GM23338 (cell line): Measurements from ENCODE around the gene ADGRB2. TPM values are rescaled to one million over a fixed set of nuclear protein-coding genes. Genes with fewer than 3 reads are reported as not detected.

Experiments used
- ATAC-seq: fragments of 200-7000 bp; cut with Tn5 transposase; 3 replicates; pipeline ENCODE4 v1.9.1; 2020
- DNase-seq: peaks from one replicate; pipeline ENCODE4 v3.0.0-alpha.2; 2015; ENCODE audit warnings: low spot score
- H2AFZ ChIP-seq: fragments of 200-600 bp; sonication (generic); 2 replicates; pipeline ENCODE4 v1.8.0; 2016; ENCODE audit warnings: antibody characterized with exemption, mild to moderate bottlenecking, moderate library complexity
- H3F3A ChIP-seq: fragments of 200-600 bp; sonication (generic); replicated peaks from 2 replicates; pipeline ENCODE4 v1.8.0; 2017; ENCODE audit warnings: antibody characterized with exemption, mixed run types, low read depth
- H3K27ac ChIP-seq: fragments of 200-600 bp; sonication (generic); 2 replicates; pipeline ENCODE4 v1.6.1; 2016; ENCODE audit warnings: low read depth
- H3K27me3 ChIP-seq: fragments of 200-600 bp; sonication (generic); 2 replicates; pipeline ENCODE4 v1.8.0; 2016; ENCODE audit warnings: mild to moderate bottlenecking, mixed run types, moderate library complexity; ENCODE audit not compliant: insufficient read depth
- H3K36me3 ChIP-seq: fragments of 200-600 bp; sonication (generic); 2 replicates; pipeline ENCODE4 v1.8.0; 2016; ENCODE audit warnings: mild to moderate bottlenecking; ENCODE audit not compliant: insufficient read depth
- H3K4me1 ChIP-seq: fragments of 200-600 bp; sonication (generic); 2 replicates; pipeline ENCODE4 v1.8.0; 2016; ENCODE audit warnings: mild to moderate bottlenecking, moderate library complexity; ENCODE audit not compliant: insufficient read depth
- H3K4me2 ChIP-seq: fragments of 200-600 bp; sonication (generic); 2 replicates; pipeline ENCODE4 v1.7.1; 2017; ENCODE audit warnings: mixed run types
- H3K4me3 ChIP-seq: fragments of 200-600 bp; sonication (generic); 2 replicates; pipeline ENCODE4 v1.6.1; 2016; ENCODE audit warnings: mixed run types
- H3K79me2 ChIP-seq: fragments of 200-600 bp; sonication (generic); replicated peaks from 2 replicates; pipeline ENCODE4 v1.8.0; 2017; ENCODE audit warnings: mild to moderate bottlenecking; ENCODE audit not compliant: insufficient read depth
- H3K9me2 ChIP-seq: fragments of 200-600 bp; sonication (generic); 2 replicates; pipeline ENCODE4 v1.8.0; 2017; ENCODE audit not compliant: insufficient read depth
- H4K20me1 ChIP-seq: fragments of 200-600 bp; sonication (generic); replicated peaks from 2 replicates; pipeline ENCODE4 v1.8.0; 2017; ENCODE audit warnings: mild to moderate bottlenecking; ENCODE audit not compliant: insufficient read depth
- H3K27ac Mint-ChIP-seq: 2 replicates; pipeline ENCODE4 v1.8.0; 2020; ENCODE audit warnings: inconsistent platforms, mild to moderate bottlenecking, moderate library complexity, mixed read lengths
- H3K27me3 Mint-ChIP-seq: 3 replicates; pipeline ENCODE4 v1.8.0; 2022; ENCODE audit warnings: low read depth, mild to moderate bottlenecking, moderate library complexity, mixed read lengths, inconsistent platforms; ENCODE audit not compliant: insufficient read depth, poor library complexity
- H3K36me3 Mint-ChIP-seq: 3 replicates; pipeline ENCODE4 v1.8.0; 2021; ENCODE audit warnings: low read depth, mild to moderate bottlenecking, inconsistent platforms, moderate library complexity, mixed read lengths
- H3K4me1 Mint-ChIP-seq: 3 replicates; pipeline ENCODE4 v1.8.0; 2020; ENCODE audit warnings: mild to moderate bottlenecking, inconsistent platforms, mixed read lengths
- H3K4me3 Mint-ChIP-seq: 3 replicates; pipeline ENCODE4 v1.8.0; 2021; ENCODE audit warnings: moderate library complexity, mild to moderate bottlenecking, inconsistent platforms, mixed read lengths
- H3K9me3 Mint-ChIP-seq: 3 replicates; pipeline ENCODE4 v1.8.0; 2020; ENCODE audit warnings: moderate library complexity, mild to moderate bottlenecking, inconsistent platforms, mixed read lengths
- CREB1 ChIP-seq: fragments of 250-450 bp; sonication (Bioruptor Pico); IDR thresholded peaks from 2 replicates; pipeline ENCODE4 v1.5.0; 2020; ENCODE audit warnings: low read depth, mild to moderate bottlenecking, moderate library complexity
- EZH2 ChIP-seq: fragments of 200-600 bp; sonication (generic); IDR thresholded peaks from one replicate; pipeline ENCODE4 v1.8.0; 2017; ENCODE audit warnings: antibody characterized with exemption, mild to moderate bottlenecking, low read depth; ENCODE audit not compliant: unreplicated experiment
- EZH2phosphoT487 ChIP-seq: fragments of 200-600 bp; sonication (generic); IDR thresholded peaks from one replicate; pipeline ENCODE4 v1.8.1; 2018; ENCODE audit warnings: antibody characterized with exemption; ENCODE audit not compliant: unreplicated experiment
- NANOG ChIP-seq: IDR thresholded peaks from 2 replicates; pipeline ENCODE4 v1.6.1; 2016; ENCODE audit warnings: antibody characterized with exemption, borderline replicate concordance
- ZNF331 ChIP-seq: fragments of 250-450 bp; sonication (Bioruptor Pico); IDR thresholded peaks from 2 replicates; pipeline ENCODE4 v1.5.0; 2020; ENCODE audit warnings: low read depth, mild to moderate bottlenecking, moderate library complexity
- ZNF462 ChIP-seq: fragments of 250-450 bp; sonication (Bioruptor Pico); IDR thresholded peaks from 2 replicates; pipeline ENCODE4 v1.5.0; 2020; ENCODE audit warnings: mild to moderate bottlenecking, moderate library complexity
- polyA plus RNA-seq: library from polyadenylated mRNA; unstranded; fragments of >200 nt; fragmentation: Nextera tagmentation; extraction: Ambion mirVana; gene quantifications from 2 replicates; pipeline ENCODE4 v1.2.1, GENCODE V29; 2016
- total RNA-seq: library from RNA; depleted of rRNA; stranded (reverse); fragments of >200 nt; shearing (Covaris generic); gene quantifications from 2 replicates; pipeline ENCODE4 v1.2.3, GENCODE V29; 2014

Gene ADGRB2
- total and polyA plus RNA-seq, 2 experiments from 2014 or later, result 8.0 to 27.8 TPM

- TF ChIP-seq ZNF462 (CRISPR knock-in tag), result no peak
- no peak for TF ChIP-seq EZH2
- TF ChIP-seq CREB1 (CRISPR knock-in tag), result no peak
- no peak for TF ChIP-seq NANOG
- no peak for TF ChIP-seq ZNF331
Measured at GRCh38 chr1:31800674-31800967, 36.5 kb upstream of the ADGRB2 start (continued).

- Mint-ChIP-seq H3K9me3 (no peaks in the 10 kb centered on the region), H3K27ac (no peak overlapping the region), H3K27me3 (peaks cover 10% of the 10 kb centered on the region), H3K4me1 (peaks cover 34% of the 10 kb centered on the region), H3K4me3 (no peak overlapping the region), H3K36me3 (no peaks in the 10 kb centered on the region)
- H3F3A ChIP-seq, result no peaks in the 10 kb centered on the region
- no peak for ATAC-seq
- H3K4me3 ChIP-seq, result no peak overlapping the region
- H3K9me2 ChIP-seq, result no peaks in the 10 kb centered on the region
- H2AFZ ChIP-seq, result peak overlapping the region; percentile 23; the same call in 1 of the 2 replicates
- H3K27ac ChIP-seq, result no peak overlapping the region
- no peak for DNase-seq
- TF ChIP-seq EZH2phosphoT487, result no peak
- no peak for TF ChIP-seq NANOG
- no peak overlapping the region for H3K4me2 ChIP-seq
- H4K20me1 ChIP-seq, result no peaks in the 10 kb centered on the region
- no peaks in the 10 kb centered on the region for H3K27me3 ChIP-seq
- H3K36me3 ChIP-seq, result no peaks in the 10 kb centered on the region
- no peaks in the 10 kb centered on the region for H3K79me2 ChIP-seq
- H3K4me1 ChIP-seq, result peaks cover 3% of the 10 kb centered on the region; the same call in 1 of the 2 replicates
Measured at GRCh38 chr1:31799895-31800673, 35.9 kb upstream of the ADGRB2 start.
